CD4-positive, alpha-beta T cell (primary cell): ENCODE results near the gene TIGD3. TPM values are rescaled to one million over a fixed set of nuclear protein-coding genes. Genes with fewer than 3 reads are reported as not detected.

Source experiments
- ATAC-seq: fragments of 200-7000 bp; cut with Tn5 transposase; one replicate; pipeline ENCODE4 v1.10.0; 2022; ENCODE audit warnings: mild to moderate bottlenecking; ENCODE audit not compliant: poor library complexity
- CTCF ChIA-PET: fragments of 350-600 bp; sonication (Branson Sonifier 250); formaldehyde crosslinking; loops from one replicate; lab custom pipeline; 2021; ENCODE audit warnings: antibody characterized with exemption, inconsistent platforms; lab: Charles Lee
- POLR2A ChIA-PET: fragments of 350-600 bp; sonication (Branson Sonifier 250); formaldehyde crosslinking; loops from one replicate; lab custom pipeline; 2021; ENCODE audit warnings: antibody characterized with exemption, inconsistent platforms; lab: Charles Lee
- DNase-seq, 14 experiments: peaks; one replicate each; pipeline ENCODE4 v3.0.0-alpha.2; 2013 to 2020; ENCODE audit warnings: mixed read lengths in 2 of 14
- H3K27ac ChIP-seq, 2 donors: one replicate each; pipeline versions ENCODE4 v1.5.1 to v1.7.0; 2013; ENCODE audit warnings: low read length in 2 of 2, low read depth in 1 of 2, mild to moderate bottlenecking in 1 of 2
- H3K27me3 ChIP-seq, 2 experiments: 1 replicate in 1 of 2; 2 replicates in 1 of 2; pipeline versions ENCODE4 v1.6.1 to v1.7.0; 2013; ENCODE audit warnings: low read length in 2 of 2, control low read depth in 1 of 2, mild to moderate bottlenecking in 1 of 2, moderate library complexity in 1 of 2; ENCODE audit not compliant: insufficient read depth in 2 of 2, control insufficient read depth in 1 of 2
- H3K36me3 ChIP-seq: one replicate; pipeline ENCODE4 v1.6.1; 2013; ENCODE audit warnings: low read length, control low read depth; ENCODE audit not compliant: insufficient read depth
- H3K4me1 ChIP-seq: one replicate; pipeline ENCODE4 v1.6.1; 2013; ENCODE audit warnings: low read length, control low read depth; ENCODE audit not compliant: insufficient read depth
- H3K4me3 ChIP-seq: one replicate; pipeline ENCODE4 v1.5.1; 2013; ENCODE audit warnings: mild to moderate bottlenecking, low read length, moderate library complexity
- H3K9me3 ChIP-seq, 2 experiments: 1 replicate in 1 of 2; 2 replicates in 1 of 2; pipeline versions ENCODE4 v1.6.1 to v1.7.0; 2013; ENCODE audit warnings: low read length in 2 of 2, mild to moderate bottlenecking in 2 of 2, control low read depth in 1 of 2, moderate library complexity in 1 of 2; ENCODE audit not compliant: control insufficient read depth in 1 of 2, insufficient read depth in 1 of 2
- H3K27ac Mint-ChIP-seq: one replicate; pipeline ENCODE4 v1.8.0; 2020; ENCODE audit warnings: mixed read lengths
- H3K27me3 Mint-ChIP-seq: one replicate; pipeline ENCODE4 v1.8.0; 2021; ENCODE audit warnings: mixed read lengths
- H3K36me3 Mint-ChIP-seq: one replicate; pipeline ENCODE4 v1.8.0; 2021; ENCODE audit warnings: low read depth, mixed read lengths
- H3K4me1 Mint-ChIP-seq: one replicate; pipeline ENCODE4 v1.8.0; 2021; ENCODE audit warnings: low read depth, mixed read lengths
- H3K4me3 Mint-ChIP-seq: one replicate; pipeline ENCODE4 v1.8.0; 2020; ENCODE audit warnings: mild to moderate bottlenecking, mixed read lengths
- H3K9me3 Mint-ChIP-seq: one replicate; pipeline ENCODE4 v1.8.0; 2020; ENCODE audit warnings: mixed read lengths
- intact Hi-C, 2 experiments: fragments of 100-400 bp; cut with DNase I in 1 of 2; cut with micrococcal nuclease in 1 of 2; formaldehyde crosslinking; loops; one replicate each; pipeline versions ENCODE4 v1.15.1 to v1.9.0; 2023 to 2025; cut with DNase I, micrococcal nuclease
- total RNA-seq, 174 experiments: library from RNA in 2 of 174; stranded (reverse) in 2 of 174; gene quantifications; one replicate each; pipeline ENCODE4 v1.2.3 and lab custom pipeline; 2021 to 2026
- TF ChIP-seq, protein P1 (sequence below): fragments of 200-600 bp; IDR thresholded peaks from one replicate; pipeline ENCODE4 v1.8.0; 2022; ENCODE audit warnings: antibody characterized with exemption, mild to moderate bottlenecking

Gene TIGD3
- total RNA-seq, 2 experiments from 2014 or later: 0.73 to 0.85 TPM

DNA sequence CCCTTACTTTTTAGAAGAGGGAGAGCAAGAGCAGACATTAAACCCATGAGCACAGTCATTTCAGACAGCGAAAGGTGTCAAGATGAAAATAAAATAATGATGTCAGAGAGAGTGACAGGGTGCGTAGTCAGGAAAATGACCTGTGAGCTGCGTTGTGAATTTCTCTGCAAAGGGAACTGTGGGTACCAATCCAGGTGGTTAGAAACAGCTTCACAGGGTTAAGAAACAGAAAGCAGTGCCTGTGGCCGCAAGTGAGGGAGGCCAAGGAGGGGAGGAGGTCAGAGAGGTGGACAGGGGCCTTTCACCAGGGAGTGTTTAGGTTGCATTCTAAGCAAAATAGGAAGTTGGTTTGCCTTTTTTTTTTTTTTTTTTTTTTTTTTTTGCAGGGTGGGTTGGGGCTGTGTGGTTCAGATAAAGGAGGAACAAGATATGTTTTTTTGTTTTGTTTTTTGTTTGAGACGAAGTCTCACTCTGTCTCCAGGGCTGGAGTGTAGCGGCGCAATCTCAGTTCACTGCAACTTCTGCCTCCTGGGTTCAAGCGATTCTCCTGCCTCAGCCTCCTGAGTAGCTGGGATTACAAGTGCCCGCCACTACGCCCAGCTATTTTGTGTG, 7.9 kb downstream of the TIGD3 start:
- CTCF ChIA-PET: interaction anchor here (0.5 to 0.9 kb wide), 2 partner anchors 14 to 148 kb away, joined by 3 to 4 read pairs; no protein-coding TSS in a partner anchor
- intact Hi-C loops: no loop called here
- Histone ChIP-seq H3K27ac (no peak overlapping the region), H3K4me3 (no peak overlapping the region), H3K27me3 (no peaks in the 10 kb centered on the region), H3K9me3 (no peaks in the 10 kb centered on the region), H3K4me1 (peaks cover 8% of the 10 kb centered on the region), H3K36me3 (no peaks in the 10 kb centered on the region)
- Mint-ChIP-seq H3K4me3 (no peak overlapping the region), H3K27ac (peak overlapping the region; percentile 79), H3K27me3 (no peaks in the 10 kb centered on the region), H3K9me3 (no peaks in the 10 kb centered on the region), H3K4me1 (peaks cover 7% of the 10 kb centered on the region), H3K36me3 (no peaks in the 10 kb centered on the region)
- DNase-seq (peak in 1 of 14 experiments; percentile 24), ATAC-seq (peak; percentile 51)
- POLR2A ChIA-PET: interaction anchor here (1.3 kb wide), 1 partner anchor 143 kb away, joined by 3 read pairs; no protein-coding TSS in a partner anchor
- TF ChIP-seq, protein P1, sequence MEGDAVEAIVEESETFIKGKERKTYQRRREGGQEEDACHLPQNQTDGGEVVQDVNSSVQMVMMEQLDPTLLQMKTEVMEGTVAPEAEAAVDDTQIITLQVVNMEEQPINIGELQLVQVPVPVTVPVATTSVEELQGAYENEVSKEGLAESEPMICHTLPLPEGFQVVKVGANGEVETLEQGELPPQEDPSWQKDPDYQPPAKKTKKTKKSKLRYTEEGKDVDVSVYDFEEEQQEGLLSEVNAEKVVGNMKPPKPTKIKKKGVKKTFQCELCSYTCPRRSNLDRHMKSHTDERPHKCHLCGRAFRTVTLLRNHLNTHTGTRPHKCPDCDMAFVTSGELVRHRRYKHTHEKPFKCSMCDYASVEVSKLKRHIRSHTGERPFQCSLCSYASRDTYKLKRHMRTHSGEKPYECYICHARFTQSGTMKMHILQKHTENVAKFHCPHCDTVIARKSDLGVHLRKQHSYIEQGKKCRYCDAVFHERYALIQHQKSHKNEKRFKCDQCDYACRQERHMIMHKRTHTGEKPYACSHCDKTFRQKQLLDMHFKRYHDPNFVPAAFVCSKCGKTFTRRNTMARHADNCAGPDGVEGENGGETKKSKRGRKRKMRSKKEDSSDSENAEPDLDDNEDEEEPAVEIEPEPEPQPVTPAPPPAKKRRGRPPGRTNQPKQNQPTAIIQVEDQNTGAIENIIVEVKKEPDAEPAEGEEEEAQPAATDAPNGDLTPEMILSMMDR: no peak

- Histone ChIP-seq H3K9me3 (no peaks in the 10 kb centered on the region), H3K27ac (no peak overlapping the region), H3K4me1 (peaks cover 8% of the 10 kb centered on the region), H3K36me3 (no peaks in the 10 kb centered on the region), H3K27me3 (no peaks in the 10 kb centered on the region), H3K4me3 (no peak overlapping the region)
- TF ChIP-seq, protein P1: no peak
- Mint-ChIP-seq H3K4me3 (no peak overlapping the region), H3K9me3 (no peaks in the 10 kb centered on the region), H3K4me1 (peaks cover 7% of the 10 kb centered on the region), H3K27me3 (no peaks in the 10 kb centered on the region), H3K36me3 (no peaks in the 10 kb centered on the region), H3K27ac (peak overlapping the region; percentile 79)
- DNase-seq: no peak
- intact Hi-C loops: no loop called here
- ATAC-seq: no peak
- ChIA-PET POLR2A (interaction anchor here (0.7 kb wide), 1 partner anchor 137 kb away, joined by 3 read pairs; no protein-coding TSS in a partner anchor), CTCF (interaction anchor here (0.9 kb wide), 1 partner anchor 148 kb away, joined by 3 read pairs; no protein-coding TSS in a partner anchor)
These were observed 8.4 kb downstream of the TIGD3 start for GRCh38 chr11:65362966-65363365.

- H3K4me1 ChIP-seq: peaks cover 8% of the 10 kb centered on the region
- ATAC-seq (no peak), DNase-seq (no peak)
- H3K9me3 ChIP-seq: no peaks in the 10 kb centered on the region
- H3K27me3 Mint-ChIP-seq: no peaks in the 10 kb centered on the region
- CTCF ChIA-PET: no interaction called here
- no peaks in the 10 kb centered on the region for H3K36me3 ChIP-seq
- no peaks in the 10 kb centered on the region for H3K9me3 Mint-ChIP-seq
- intact Hi-C loops: no loop called here
- no peak overlapping the region for H3K4me3 ChIP-seq
- TF ChIP-seq, protein P1: no peak
- H3K4me1 Mint-ChIP-seq: peaks cover 7% of the 10 kb centered on the region
- POLR2A ChIA-PET: interaction anchor here (0.7 kb wide), 1 partner anchor 136 kb away, joined by 3 read pairs; no protein-coding TSS in a partner anchor
- H3K36me3 Mint-ChIP-seq: no peaks in the 10 kb centered on the region
- no peak overlapping the region for H3K4me3 Mint-ChIP-seq
- no peak overlapping the region for H3K27ac Mint-ChIP-seq
- H3K27me3 ChIP-seq: no peaks in the 10 kb centered on the region
- H3K27ac ChIP-seq: no peak overlapping the region
These were observed 9.2 kb downstream of the TIGD3 start for GRCh38 chr11:65363770-65364169.
